SU-DHL-6 (cell line): ENCODE results near the gene ZNF362.

Source experiments
- H2AFZ ChIP-seq: fragments of 200-600 bp; sonication (generic); 2 replicates; pipeline ENCODE4 v1.6.1; 2014; ENCODE audit warnings: low read depth, mild to moderate bottlenecking, moderate library complexity, mixed read lengths, antibody characterized with exemption, low read length; ENCODE audit not compliant: severe bottlenecking
- H3F3A ChIP-seq: fragments of 200-600 bp; shearing (Covaris generic); 2 replicates; pipeline ENCODE4 v1.6.0; 2016; ENCODE audit warnings: antibody characterized with exemption, mild to moderate bottlenecking; ENCODE audit not compliant: insufficient read depth
- H3K27ac ChIP-seq: fragments of 200-600 bp; sonication (generic); 2 replicates; pipeline ENCODE4 v1.5.1; 2016; ENCODE audit warnings: low read depth, mild to moderate bottlenecking, low read length, moderate library complexity, mixed read lengths
- H3K27me3 ChIP-seq: fragments of 200-600 bp; sonication (generic), shearing (Covaris generic); 2 replicates; pipeline ENCODE4 v1.6.0; 2014; ENCODE audit warnings: mild to moderate bottlenecking, low read length
- H3K36me3 ChIP-seq: fragments of 200-600 bp; sonication (generic); 2 replicates; pipeline ENCODE4 v1.6.1; 2014; ENCODE audit warnings: mild to moderate bottlenecking, low read length, mixed read lengths
- H3K4me2 ChIP-seq: fragments of 300-600, 200-600 bp; shearing (Covaris generic), sonication (generic); 2 replicates; pipeline ENCODE4 v1.6.0; 2014; ENCODE audit warnings: low read length, low read depth, mild to moderate bottlenecking; ENCODE audit not compliant: poor library complexity, severe bottlenecking
- H3K4me3 ChIP-seq: fragments of 200-600 bp; sonication (generic); 2 replicates; pipeline ENCODE4 v1.5.1; 2014; ENCODE audit warnings: antibody characterized with exemption, low read length, mild to moderate bottlenecking, mixed read lengths; ENCODE audit not compliant: insufficient read depth, poor library complexity, severe bottlenecking
- H3K79me2 ChIP-seq: fragments of 200-600 bp; sonication (generic); 2 replicates; pipeline ENCODE4 v1.6.1; 2014; ENCODE audit warnings: mild to moderate bottlenecking, low read length, moderate library complexity; ENCODE audit not compliant: insufficient read depth
- H3K9ac ChIP-seq: fragments of 200-600 bp; sonication (generic); 2 replicates; pipeline ENCODE4 v1.7.0; 2014; ENCODE audit warnings: mild to moderate bottlenecking, low read length
- H3K9me2 ChIP-seq: fragments of 200-600 bp; sonication (generic); replicated peaks from 2 replicates; pipeline ENCODE4 v1.6.1; 2014; ENCODE audit warnings: low read length; ENCODE audit not compliant: insufficient read depth
- H3K9me3 ChIP-seq: fragments of 200-600 bp; sonication (generic); 2 replicates; pipeline ENCODE4 v1.6.1; 2014; ENCODE audit warnings: low read length, mixed read lengths; ENCODE audit not compliant: insufficient read depth
- H4K20me1 ChIP-seq: fragments of 200-600 bp; sonication (generic); 2 replicates; pipeline ENCODE4 v1.6.1; 2014; ENCODE audit warnings: low read depth, mild to moderate bottlenecking, antibody characterized with exemption, low read length, moderate library complexity, mixed read lengths
- EZH2phosphoT487 ChIP-seq: fragments of 200-600 bp; sonication (generic), shearing (Covaris generic); conservative IDR thresholded peaks from 2 replicates; pipeline ENCODE4 v1.6.1; 2018; ENCODE audit warnings: mild to moderate bottlenecking, antibody characterized with exemption, low read length, moderate library complexity, mixed read lengths
- TF ChIP-seq, protein P1 (sequence below): fragments of 200-600 bp; sonication (generic); IDR thresholded peaks from one replicate; pipeline ENCODE4 v1.5.1; 2017; ENCODE audit warnings: antibody characterized with exemption, mild to moderate bottlenecking, low read length, moderate library complexity; ENCODE audit not compliant: insufficient read depth, poor library complexity, severe bottlenecking

ZNF362 gene

DNA sequence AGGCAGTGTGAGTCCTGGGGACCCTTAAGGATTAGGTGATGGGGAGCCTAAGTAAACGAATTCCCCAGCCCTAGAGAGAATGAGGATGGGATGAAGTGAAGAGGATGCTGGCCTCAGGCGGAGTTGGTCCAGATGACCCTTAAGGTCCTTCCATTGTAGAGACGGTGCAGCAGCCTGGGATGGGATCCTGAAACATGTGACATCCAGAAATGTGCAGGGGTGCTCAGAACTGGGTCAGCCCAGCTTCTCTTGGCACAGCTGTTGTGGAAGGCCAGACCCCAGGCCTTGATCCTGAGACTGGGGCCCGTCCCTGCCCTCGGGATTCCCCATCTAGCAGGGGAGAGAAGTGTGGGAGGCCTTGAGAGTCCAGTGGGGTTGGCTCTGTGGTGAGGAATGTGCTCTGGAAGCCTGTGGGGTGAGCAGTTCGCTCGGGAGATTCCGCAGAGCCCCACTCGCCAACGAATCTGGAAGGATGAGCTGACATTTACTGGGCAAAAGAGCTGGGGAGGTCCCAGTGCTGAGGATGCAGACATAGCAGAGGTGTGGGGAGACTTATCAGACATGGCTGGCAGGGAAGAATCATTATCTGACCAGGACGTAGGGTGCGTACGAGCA lies 36.5 kb downstream of the ZNF362 start:
- H3K9me2 ChIP-seq: no peaks in the 10 kb centered on the region
- no peaks in the 10 kb centered on the region for H3K9me3 ChIP-seq
- H3F3A ChIP-seq: no peaks in the 10 kb centered on the region
- H2AFZ ChIP-seq: no peak overlapping the region
- no peaks in the 10 kb centered on the region for H3K36me3 ChIP-seq
- TF ChIP-seq EZH2phosphoT487: no peak
- TF ChIP-seq, protein P1, sequence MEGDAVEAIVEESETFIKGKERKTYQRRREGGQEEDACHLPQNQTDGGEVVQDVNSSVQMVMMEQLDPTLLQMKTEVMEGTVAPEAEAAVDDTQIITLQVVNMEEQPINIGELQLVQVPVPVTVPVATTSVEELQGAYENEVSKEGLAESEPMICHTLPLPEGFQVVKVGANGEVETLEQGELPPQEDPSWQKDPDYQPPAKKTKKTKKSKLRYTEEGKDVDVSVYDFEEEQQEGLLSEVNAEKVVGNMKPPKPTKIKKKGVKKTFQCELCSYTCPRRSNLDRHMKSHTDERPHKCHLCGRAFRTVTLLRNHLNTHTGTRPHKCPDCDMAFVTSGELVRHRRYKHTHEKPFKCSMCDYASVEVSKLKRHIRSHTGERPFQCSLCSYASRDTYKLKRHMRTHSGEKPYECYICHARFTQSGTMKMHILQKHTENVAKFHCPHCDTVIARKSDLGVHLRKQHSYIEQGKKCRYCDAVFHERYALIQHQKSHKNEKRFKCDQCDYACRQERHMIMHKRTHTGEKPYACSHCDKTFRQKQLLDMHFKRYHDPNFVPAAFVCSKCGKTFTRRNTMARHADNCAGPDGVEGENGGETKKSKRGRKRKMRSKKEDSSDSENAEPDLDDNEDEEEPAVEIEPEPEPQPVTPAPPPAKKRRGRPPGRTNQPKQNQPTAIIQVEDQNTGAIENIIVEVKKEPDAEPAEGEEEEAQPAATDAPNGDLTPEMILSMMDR: no peak
- no peak overlapping the region for H3K4me3 ChIP-seq
- no peaks in the 10 kb centered on the region for H3K79me2 ChIP-seq
- H4K20me1 ChIP-seq: no peaks in the 10 kb centered on the region
- no peaks in the 10 kb centered on the region for H3K27me3 ChIP-seq
- no peak overlapping the region for H3K27ac ChIP-seq
- H3K9ac ChIP-seq: no peak overlapping the region
- no peak overlapping the region for H3K4me2 ChIP-seq

DNA sequence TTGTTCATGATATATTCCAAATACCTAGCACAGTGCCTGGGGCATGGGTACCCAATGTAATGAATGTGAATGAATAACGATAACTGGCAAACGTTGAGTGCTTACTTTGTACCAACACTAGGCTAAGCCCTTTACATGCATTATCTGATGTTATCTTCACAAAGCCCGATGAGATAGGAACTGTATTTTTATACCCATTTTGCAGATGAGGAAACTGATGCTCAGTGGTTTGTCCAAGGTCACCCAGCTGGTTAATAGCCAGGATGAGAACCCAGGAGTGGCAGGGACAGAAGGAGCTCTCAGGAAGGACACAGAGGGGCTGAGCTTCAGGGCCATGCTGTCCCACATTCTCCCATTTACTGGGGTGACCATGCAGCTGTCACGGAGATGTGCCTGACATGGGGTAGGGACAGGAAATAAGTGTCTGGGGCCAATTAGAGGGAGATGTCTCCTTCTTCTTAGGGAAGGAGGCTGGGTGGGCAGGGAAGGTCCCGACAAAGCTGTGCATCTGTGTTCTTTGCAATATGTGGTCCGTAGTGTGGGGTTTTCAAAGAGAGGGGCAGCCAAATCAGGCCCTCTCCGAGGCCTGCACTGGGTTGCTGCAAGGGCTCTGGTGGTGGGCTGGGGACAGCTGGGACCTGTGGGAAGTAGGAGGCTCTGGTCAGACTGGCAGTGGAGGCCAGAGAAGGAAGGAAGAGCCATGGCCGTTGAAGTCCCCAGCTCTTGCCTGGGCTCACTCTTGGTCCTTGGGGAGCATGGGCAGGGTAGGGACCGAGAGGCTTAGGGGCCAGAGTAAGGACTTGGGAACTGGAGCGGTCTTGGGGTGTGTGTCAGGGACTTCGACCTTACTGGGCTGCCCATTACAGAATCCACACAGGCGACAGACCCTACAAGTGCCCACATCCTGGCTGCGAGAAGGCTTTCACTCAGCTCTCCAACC lies 38.0 kb downstream of the ZNF362 start:
- no peaks in the 10 kb centered on the region for H3K36me3 ChIP-seq
- no peaks in the 10 kb centered on the region for H3K9me3 ChIP-seq
- no peak overlapping the region for H2AFZ ChIP-seq
- no peaks in the 10 kb centered on the region for H3K27me3 ChIP-seq
- H4K20me1 ChIP-seq: no peaks in the 10 kb centered on the region
- TF ChIP-seq, protein P1: no peak
- TF ChIP-seq EZH2phosphoT487: no peak
- H3K27ac ChIP-seq: no peak overlapping the region
- no peak overlapping the region for H3K4me2 ChIP-seq
- H3K79me2 ChIP-seq: no peaks in the 10 kb centered on the region
- H3K9ac ChIP-seq: no peak overlapping the region
- H3F3A ChIP-seq: no peaks in the 10 kb centered on the region
- no peaks in the 10 kb centered on the region for H3K9me2 ChIP-seq
- no peak overlapping the region for H3K4me3 ChIP-seq

DNA sequence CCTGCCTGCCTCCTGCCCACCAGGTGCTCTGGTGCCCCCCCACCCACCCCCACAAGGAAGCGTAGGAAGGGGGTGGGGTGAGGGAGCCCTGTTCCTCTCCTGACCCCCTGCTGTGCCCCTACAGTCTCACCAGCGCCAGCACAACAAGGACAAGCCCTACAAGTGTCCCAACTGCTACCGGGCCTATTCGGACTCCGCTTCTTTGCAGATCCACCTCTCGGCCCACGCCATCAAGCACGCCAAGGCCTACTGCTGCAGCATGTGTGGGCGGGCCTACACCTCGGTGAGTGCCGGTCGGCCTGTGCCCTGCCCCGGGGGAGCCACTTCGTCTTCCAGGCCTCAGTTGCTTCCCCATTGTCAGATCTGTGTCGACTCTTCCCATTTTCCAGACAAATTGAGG lies 38.7 kb downstream of the ZNF362 start:
- Histone ChIP-seq H3K27ac (no peak overlapping the region), H3K36me3 (no peaks in the 10 kb centered on the region), H3K27me3 (no peaks in the 10 kb centered on the region), H3F3A (no peaks in the 10 kb centered on the region), H3K9me3 (no peaks in the 10 kb centered on the region), H4K20me1 (no peaks in the 10 kb centered on the region), H3K79me2 (no peaks in the 10 kb centered on the region), H3K9ac (no peak overlapping the region), H2AFZ (no peak overlapping the region), H3K4me3 (no peak overlapping the region), H3K4me2 (no peak overlapping the region), H3K9me2 (no peaks in the 10 kb centered on the region)
- TF ChIP-seq, protein P1: no peak
- no peak for TF ChIP-seq EZH2phosphoT487
